ENCODE results near the gene ITPKB.
A peak's percentile ranks its signal among the peaks of the same experiment; 100 is the strongest.
"Not testable (repeated sequence)": the region's sequence is repeated elsewhere in the genome, so short reads cannot be mapped to it uniquely, and the experiment has no call there.

The ITPKB gene

DNA sequence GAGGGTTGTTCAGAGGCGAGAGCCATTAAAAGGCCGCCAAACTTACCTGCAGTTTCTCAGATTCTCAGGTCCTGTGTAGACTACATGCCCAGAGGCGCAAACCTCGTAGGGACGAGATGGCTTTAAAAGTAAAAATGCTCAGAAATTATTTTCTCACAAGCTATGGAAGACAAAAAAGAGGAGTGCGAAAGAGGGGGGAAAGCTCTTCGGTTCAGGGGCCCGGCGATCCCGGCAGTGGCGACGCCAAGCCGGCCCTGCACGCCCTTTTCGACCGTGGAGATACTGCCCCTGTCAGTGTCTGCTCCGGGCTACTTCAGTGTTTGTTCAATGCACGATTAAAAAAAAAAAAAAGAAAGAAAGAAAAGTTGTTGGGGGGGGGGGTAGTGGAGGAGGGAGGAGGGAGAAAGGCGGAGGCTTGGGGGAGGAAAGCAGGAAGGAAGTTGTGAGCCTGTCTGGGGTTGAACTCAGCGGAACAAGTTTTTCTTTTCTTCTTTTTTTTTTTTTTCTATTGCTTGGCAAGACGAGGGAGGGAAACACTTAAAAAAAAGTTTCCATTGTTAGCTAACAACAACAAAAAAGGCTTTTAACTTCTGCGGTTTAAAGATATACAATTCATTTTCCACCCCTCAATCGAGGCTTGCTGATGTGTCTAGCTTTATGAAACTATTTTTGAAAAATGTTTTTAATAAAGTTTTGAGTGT is at the start of gene ITPKB:
Gene ITPKB (minus strand): TSS at position 288 of the 701 bp plus-strand sequence. CDS start 1,824 bp downstream, outside the sequence.
- peak; percentile 58 for DNase-seq (ENCODE audit: low spot score)

DNA sequence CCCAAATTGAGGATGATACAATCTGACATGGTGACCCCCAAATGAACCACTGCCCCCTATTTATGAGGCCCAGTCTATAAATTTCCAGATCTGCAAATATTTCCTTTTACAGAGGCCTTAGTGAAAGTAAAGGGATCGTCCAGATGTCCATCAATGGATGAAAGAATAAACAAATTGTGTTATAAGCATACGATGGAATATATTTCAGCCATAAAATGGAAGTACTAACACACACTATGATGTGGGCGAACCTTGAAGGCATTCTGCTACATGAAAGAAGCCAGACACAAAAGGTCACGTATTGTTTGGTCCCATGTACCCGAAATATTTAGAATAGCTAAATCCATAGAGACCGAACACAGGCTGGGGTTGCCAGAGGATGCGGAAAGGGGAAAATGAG is 48.6 kb upstream of the ITPKB start:
- DNase-seq (ENCODE audit: low spot score), result no peak

DNA sequence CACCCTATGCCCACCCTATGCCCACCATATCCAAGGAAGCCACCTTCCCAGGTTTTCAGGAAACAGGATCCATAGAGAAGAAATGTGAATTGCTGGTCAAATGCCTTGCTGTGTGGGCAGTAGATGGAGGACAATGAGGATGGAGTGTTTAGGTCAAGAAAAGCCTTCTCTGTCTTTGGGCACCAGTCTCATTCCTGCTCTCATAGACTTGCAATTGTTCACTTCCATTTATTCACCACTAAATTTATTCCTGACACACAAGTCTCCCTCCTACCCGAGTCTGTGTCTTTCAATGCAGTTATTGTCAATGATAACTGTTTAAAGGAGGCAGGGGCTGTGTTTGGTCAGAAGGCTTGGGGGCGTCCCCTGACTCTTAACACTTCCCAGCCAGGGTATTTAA is 48.0 kb upstream of the ITPKB start:
- no peak for DNase-seq (ENCODE audit: low spot score)

DNA sequence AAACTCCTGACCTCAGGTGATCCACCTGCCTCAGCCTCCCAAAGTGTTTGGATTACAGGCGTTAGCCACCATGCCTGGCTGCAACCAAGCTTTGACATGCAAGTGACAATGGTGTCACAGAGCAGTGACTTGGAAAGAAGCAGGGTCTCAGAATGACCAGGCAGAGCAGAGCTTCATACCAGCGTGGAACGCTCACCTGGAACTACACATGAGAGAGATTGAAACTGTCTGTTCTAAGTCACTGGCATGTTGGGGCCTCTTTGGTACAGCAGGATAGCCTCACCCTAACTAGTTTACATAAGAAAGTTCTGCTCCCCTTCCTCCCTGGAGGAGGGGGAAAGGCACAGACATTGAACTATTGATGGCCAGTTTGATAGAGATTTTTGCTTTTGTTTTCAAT is 47.5 kb upstream of the ITPKB start:
- no peak for DNase-seq (ENCODE audit: low spot score)

DNA sequence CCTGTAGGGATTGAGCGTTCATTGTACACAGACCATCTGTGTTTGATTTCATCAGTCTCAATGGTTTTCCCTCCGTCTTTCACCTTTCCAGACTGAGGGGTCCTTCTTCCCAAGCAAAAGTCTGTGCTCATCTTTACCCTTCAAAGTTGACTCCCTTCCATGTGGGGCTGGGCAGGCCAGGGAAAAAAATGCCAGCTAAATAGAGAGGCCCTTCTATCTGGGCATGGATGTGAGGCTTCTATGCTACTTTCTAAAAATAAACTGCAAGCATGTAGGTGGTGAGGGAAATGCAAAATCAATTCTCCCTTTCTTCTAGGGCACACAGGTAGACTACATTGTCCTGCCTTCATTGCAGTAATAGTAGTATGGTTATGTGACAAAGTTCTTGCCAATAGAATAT is 46.7 kb upstream of the ITPKB start:
- no peak for DNase-seq (ENCODE audit: low spot score)

DNA sequence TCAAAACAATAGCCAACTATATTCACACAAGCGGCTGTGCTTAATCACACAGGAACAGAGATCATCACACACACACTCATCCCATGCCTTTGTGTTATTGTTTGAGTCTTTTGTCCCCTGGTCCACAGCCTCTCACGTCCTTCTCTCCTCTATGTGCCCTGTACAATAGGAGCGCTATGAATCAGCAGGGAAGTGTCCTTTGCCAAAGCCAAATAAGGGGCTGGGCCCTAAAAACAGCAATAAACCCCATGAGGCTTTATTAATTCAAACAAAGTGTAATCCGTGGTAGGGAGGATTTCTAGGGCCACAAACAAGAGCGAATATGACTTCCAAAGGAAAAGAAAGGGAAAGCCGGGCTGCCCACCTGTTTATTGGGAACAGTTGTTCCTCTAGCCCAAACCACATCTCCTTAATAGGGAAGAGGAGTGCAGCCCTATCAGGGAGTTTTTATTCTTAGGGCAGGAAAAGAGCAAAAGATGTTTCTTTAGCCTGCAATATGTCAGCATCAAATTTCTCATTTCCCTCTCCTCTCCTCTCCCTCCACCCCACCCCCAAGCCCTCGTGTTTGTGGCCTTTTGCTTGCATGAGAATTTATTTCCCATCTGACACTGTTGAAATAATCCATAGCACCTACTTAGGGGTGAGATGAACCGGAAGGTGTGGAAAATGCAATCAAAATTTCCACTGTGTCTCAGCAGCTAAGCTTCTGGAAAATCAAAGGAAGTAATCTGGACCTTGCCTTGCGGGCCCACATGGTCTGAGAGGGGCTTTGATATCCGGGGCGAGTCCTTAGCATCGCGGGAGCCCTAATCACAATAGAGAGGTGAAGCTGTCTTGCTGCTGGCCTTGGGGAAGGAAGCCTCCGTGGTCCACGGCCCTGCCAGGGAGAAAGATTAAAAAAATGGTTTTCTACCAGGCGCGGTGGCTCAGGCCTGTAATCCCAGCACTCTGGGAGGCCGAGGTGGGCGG is 45.3 kb upstream of the ITPKB start:
- no peak for DNase-seq (ENCODE audit: low spot score)

DNA sequence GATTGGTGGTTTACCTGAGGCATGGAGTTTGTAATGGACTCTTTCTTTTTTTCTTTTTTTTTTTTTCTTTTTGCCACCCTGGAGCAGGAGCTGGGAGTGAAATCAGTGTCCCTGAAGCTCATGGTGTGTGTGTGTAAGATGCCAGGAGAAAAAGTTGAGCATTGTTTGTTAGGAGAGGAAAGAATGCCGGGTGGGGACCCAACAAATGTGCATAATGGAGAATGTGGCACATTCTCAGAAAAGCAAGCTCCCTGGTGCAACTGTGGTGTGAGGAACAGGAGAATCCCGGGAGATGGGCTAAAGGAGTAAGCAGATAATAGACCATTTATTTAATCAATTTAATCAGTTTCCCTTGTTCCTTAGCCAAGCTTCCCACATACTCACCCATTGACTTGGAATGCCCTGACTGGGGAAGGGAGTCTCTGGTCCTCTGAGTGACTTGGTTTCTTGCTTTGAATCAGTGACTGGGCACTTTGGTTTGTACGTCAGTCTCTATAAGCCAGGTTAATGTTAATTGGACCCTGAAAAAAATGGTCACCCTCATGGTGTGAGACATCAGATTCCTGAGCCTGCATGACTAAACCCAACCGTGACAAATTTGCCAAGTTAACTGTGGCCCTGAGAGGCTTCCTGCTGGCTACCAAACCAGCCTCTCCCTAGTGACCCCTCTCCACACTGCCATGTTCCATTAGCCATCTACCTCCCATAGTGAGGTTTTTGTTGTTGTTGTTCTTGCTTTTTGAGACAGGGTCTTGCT is 43.9 kb upstream of the ITPKB start:
- no peak for DNase-seq (ENCODE audit: low spot score)

DNA sequence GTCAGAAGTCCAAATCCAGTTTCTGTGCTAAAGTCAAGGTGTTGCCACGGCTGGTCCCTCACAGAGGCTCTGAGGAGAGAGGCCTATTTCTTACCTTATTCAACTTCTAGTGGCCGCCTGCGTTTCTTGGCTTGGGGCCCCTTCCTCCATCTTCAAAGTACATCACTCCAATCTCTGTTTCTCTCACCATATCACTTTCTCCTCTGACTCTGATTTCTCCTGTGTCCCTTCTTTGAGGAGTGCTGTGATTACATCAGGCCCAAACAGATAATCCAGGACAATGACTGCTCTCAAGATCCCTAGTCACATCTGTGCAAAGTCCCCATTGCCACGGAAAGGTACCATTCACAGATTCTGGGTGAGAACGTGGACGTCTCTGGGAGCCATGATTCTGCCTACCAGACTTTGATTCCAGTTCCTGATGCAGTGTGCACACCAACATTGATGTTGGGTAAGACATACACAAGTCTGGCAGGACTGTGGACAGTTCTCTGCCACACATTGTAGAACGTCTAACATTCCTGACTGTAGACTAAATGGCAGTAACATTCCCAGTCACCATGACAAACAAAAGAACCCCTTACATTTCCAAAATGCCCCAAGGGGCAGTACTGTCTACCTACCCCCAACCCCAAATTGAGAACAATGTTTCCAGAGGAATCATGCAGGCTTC is 43.0 kb upstream of the ITPKB start:
- no peak for DNase-seq (ENCODE audit: low spot score)

DNA sequence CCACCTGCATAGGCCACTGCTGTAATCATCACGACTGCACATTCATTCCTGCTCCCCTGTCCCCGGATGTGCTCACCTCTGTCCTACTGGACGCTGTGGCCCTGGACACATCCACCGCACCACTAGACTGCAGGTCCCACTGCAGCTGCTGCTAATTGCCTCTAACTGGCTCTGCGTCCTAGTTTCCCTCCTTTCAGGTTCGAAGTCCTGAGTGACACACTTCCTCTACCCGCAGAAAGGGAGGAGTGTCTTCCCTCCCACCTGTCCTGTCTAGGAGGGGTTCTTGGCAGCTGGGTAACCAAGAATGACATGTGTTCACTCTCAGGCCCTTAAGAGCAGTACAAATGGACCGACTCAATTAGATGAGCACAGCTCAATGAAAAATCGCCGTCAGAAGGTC is 40.5 kb upstream of the ITPKB start:
- no peak for DNase-seq (ENCODE audit: low spot score)

DNA sequence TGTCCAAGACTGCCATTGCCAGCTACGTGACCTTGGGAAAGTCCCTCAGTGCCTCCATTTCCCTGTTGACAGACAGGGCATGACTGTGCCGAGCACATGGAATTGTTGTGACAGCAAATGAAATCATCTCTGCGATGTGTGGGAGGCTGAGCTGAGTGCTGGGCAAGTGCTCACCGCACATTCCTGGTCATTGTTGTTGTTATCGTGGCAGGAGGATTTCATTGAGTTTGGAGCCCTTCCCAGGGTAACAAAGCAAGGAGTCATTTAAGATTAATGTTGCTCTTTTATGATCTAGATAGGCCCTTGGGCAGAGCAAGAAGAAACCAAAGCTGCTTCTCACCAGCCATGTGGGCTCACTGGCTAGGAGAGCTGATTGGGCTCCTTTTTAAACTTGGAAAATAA is 39.6 kb upstream of the ITPKB start:
- DNase-seq (ENCODE audit: low spot score), result no peak

DNA sequence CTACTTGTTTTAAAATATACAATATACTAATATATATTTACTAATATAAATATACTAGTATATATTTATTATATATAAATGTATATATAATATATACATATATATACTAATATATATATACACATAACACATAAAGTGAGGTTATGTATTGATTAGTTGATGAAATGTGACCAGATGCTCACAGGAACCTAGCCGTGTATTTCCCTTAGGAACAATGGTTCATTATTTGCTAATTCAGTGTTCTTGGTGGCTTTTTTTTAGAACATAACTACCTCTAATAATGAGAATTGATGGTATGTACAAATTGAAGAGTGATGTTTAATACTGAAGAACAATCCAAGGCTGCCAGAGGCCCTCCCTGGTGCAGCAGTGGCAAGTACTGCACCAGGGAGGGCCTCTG is 37.9 kb upstream of the ITPKB start:
- no peak for DNase-seq (ENCODE audit: low spot score)

DNA sequence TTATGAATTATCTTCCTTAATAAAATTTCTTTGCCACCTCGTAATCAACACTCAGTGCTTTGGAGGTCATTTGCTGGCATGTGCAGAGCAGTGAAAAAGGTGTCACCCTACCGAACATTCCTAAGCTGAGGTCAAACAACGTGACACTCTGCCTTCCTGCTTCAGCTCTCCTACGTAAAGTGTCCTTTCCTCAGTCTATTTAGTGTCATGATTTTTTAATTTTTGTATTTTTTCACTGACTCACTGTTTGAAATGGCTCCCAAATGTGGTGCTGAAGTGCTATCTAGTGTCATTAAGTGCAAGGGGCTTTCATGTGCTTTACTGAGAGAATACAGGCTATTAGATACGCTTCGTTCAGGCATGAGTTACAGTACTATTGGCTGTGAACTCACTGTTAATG is 37.0 kb upstream of the ITPKB start:
- DNase-seq (ENCODE audit: low spot score), result no peak

DNA sequence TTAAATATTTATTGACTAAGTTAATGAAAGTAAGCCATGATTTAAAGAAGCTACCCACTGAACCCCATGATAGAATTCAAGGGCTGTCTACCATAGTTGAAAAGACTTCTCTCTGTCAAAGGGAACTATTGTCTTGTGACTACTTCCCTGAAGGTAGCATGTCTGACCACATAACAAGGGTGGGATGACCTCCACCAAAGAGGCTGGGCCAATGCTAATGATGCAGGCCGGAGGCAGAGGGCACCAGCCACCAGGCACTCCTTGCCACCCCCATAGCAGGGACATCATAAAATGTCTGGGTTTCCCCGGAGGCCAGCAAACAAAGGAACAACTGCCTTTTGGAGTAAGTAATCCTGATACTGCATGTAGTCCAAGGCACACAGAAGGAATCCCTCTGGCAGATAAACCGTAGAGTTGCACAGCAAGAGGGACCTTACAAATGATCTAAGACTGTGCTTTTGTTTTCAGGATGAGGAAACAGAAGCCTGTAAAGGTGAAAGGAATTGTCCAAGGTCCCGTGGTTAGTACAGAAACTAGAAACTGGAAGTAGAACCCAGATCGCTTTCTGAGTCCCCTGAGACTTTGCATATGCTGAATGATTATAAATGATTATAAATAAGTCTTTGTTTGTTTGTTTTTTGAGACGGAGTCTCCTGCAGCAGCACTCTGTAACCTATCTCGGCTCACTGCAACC is 33.5 kb upstream of the ITPKB start:
- DNase-seq (ENCODE audit: low spot score), result no peak

DNA sequence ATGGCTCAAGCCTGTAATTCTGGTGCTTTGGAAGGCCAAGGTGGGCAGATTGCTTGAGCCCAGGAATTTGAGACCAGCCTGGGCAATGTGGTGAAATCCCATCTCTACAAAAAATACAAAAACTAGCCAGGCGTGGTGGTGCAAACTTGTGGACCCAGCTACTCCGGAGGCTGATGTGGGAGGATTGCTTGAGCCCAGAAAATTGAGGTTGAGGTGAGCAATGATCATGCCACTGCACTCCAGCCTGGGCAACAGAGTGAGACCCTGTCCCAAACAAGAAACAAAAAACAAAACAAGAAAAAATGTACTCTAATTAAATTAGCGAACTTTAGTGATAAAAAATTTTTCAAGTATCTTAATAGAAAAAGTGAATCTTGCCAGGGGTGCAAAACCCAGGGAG is 28.1 kb upstream of the ITPKB start:
- not testable (repeated sequence) for DNase-seq (ENCODE audit: low spot score)

DNA sequence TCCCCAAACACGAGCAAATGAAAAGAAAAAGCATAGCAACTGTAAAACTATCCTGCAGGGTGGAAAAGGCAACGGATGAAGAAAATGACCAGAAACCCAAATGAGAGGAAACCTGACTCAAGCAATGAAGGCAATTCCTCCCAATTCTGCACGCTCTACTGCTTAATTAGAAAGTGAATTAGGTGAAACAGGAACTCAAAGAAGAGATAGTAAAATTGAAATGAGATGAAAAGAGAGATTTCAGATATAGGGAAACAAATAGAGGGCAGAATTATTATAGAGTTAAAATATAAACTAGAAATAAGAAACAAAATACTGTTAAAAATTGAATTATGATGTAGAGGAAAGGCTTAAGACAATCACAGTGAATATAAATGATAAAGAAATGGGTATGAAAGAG is 27.5 kb upstream of the ITPKB start:
- no peak for DNase-seq (ENCODE audit: low spot score)

DNA sequence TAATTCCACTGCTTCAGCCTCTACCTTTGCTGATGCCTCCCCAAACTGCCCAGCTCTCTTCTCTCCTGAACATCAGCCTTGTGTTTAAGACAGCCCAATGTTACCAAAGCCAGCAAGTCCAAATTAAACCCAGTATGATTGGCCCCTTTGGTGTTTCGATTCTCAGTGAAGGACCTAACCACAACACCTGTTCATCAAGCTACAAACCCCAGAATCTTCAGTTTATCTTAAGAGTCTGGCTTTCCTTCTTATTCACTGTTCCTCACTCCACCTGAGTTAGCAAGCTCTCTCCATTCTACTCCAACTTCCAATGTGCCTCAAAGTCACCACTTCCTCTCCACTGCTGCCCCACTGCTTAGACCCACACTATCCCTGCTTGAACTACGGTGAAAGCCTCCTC is 25.5 kb upstream of the ITPKB start:
- DNase-seq (ENCODE audit: low spot score), result no peak

DNA sequence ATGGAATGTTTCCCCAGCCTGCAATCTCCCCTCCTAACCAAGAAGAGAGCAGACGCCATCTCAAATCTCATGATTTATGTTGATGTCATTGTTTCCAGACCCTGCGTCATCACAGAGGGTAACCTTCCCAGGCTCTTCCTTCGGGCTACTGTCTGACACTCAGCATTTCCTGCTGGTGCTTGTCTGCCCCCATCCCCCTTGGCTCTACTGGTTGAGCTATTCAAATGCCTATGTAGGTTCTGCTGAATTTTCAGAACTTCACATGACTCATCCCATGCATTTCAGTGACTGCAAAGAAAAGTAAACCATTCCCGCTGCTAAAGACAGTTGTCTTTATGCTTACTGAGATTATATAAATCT is 24.8 kb upstream of the ITPKB start:
- DNase-seq (ENCODE audit: low spot score), result peak; percentile 64

DNA sequence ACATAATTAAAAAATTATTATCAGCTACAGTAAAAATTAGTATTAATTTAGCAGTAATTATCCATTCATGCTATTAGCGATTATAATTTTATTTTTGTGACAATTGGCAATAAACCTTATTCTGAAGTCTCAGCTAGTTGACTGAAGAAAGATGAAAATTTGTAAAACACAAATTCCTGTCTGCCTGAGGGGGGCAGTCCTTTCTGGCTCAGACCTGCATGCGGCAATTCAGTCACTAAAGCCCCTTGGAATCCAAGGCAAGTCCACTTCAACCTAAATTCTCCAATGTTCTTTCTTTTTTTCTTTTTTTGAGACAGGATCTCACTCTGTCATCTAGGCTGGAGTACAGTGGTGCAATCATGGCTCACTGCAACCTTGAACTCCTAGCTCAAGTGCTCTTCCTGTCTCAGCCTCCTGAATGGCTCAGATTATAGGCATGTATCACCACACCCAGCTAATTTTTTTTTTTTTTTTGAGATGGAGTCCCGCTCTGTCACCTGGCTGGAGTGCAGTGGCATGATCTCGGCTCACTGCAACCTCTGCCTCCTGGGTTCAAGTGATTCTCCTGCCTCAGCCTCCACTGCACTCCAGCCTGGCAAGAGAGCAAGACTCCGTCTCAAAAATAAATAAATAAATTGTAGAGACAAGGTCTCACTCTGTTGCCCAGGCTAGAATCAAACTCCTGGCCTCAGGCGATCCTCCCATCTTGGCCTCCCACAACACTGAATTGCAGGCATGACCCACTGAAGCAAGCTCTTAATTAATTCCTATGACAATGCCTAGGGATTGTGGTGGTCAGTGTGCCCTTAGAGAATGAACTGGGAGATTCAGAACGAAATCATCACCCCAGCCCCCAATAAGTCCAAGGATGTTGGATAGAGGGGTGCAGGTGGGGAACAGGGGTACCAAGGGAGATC is 24.2 kb upstream of the ITPKB start:
- DNase-seq (ENCODE audit: low spot score), result no peak

DNA sequence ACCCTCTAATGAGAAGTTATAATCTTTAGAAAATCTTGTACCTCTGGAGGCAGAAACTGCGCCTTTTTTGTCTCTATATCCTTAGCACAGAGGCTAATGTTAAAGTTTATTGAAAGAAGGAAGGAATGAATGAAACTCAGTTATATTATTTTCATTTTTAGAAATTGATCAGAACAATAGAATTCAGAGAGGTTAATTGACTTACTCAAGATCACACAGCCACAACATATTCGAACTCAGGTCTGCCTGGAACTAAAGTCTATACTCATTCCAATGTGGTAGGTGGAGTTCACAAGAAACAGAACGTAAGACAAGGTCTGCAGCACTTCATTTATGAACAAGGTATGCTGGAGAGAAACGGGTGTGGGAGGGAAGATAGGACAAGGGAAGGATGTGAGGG is 23.0 kb upstream of the ITPKB start:
- DNase-seq (ENCODE audit: low spot score), result no peak

DNA sequence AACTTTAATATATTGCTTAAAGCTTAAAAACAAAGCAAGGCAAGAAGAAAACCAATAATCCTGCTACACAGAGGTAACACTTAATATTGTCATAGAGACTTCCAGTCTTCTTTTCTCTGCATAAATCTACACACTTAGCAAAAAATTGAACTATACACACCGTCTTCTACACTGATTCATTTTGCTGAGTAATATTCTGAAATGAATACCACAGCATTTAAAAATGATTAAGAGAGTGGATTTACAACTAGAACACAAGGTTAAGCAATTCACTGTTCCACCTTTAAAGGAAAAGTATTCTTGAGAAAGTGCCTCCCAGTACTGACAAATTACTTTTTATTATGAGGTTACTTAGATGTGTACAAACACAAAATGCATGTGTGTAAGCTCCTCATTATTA is 22.2 kb upstream of the ITPKB start:
- no peak for DNase-seq (ENCODE audit: low spot score)
